ENCODE data around the gene FYCO1. TPM values are rescaled to one million over a fixed set of nuclear protein-coding genes. Genes with fewer than 3 reads are reported as not detected.

Gene FYCO1
- total and polyA plus RNA-seq, 10 of the 15 experiments (the other 5 are each of a cell fraction or from before 2014, with no cell fraction given): 1.5 to 8.4 (median 6.5) TPM

DNA sequence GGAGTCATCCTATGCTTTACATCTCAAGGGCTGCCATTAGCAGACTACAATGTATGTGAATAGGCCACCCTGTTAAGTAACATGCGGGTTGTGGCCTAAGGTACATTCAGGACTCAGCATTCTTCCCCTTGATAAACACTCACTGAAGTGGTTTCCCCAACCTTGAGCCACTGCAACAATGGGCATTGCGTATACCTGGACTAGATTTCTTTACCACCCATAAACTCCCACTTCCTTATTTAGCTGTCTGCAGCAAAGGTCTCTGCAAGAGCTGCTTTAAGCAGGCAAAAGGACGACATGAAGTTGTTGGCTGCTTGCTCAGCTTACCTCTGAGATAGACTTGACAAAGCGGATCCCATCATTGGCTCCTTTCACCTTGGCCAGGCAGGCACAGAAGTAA is 16.2 kb downstream of the FYCO1 start:
- H3K4me1 ChIP-seq (ENCODE audit: control insufficient read depth, insufficient read depth, low read length): peaks cover 7% of the 10 kb centered on the region
- intact Hi-C loops (cut with micrococcal nuclease; ENCODE audit: unreplicated experiment): no loop called here

More for the DNA sequence above, 16.2 kb downstream of the FYCO1 start:
- ChIA-PET RAD21 (ENCODE audit: unreplicated experiment) (interaction anchor here (0.8 to 2.3 kb wide), 6 partner anchors 13 to 98 kb away, joined by 3 to 7 read pairs (median 6); no protein-coding TSS in a partner anchor), SMC1A (ENCODE audit: uncharacterized antibody, unreplicated experiment) (interaction anchor here (1.2 to 3.1 kb wide), 4 partner anchors 11 to 81 kb away, joined by 3 to 13 read pairs (median 10); no protein-coding TSS in a partner anchor), CTCF (interaction anchor here (3.8 kb wide), 1 partner anchor 98 kb away, joined by 17 read pairs; no protein-coding TSS in a partner anchor), POLR2A (interaction anchor here (0.8 to 0.9 kb wide), 2 partner anchors 13 to 17 kb away, joined by 3 to 4 read pairs; no protein-coding TSS in a partner anchor)
- 75% methylated on average over 4 of the region's 4 CpGs for WGBS (ENCODE audit: insufficient coverage, insufficient replicate concordance, low lambda C conversion rate, missing lambda C conversion rate)
- DNase-seq (ENCODE audit: low read depth, low spot score) (no peak), ATAC-seq (peak; percentile 71), FAIRE-seq (peak; percentile 38)
- Histone ChIP-seq H3K9me3 (replicated peaks; ENCODE audit: control insufficient read depth, insufficient read depth, low read length) (no peaks in the 10 kb centered on the region), H3K4me2 (ENCODE audit: control insufficient read depth, insufficient read depth) (no peak overlapping the region), H3K4me3 (no peak overlapping the region), H3K9ac (ENCODE audit: control insufficient read depth, insufficient read depth, low read length) (no peak overlapping the region), H3K27ac (ENCODE audit: control insufficient read depth, insufficient read depth) (no peak overlapping the region), H3K36me3 (ENCODE audit: control insufficient read depth in 2 of 2, insufficient read depth in 2 of 2, low read length in 1 of 2) (peaks cover 9 to 22% of the 10 kb centered on the region in 2 experiments), H4K20me1 (ENCODE audit: control insufficient read depth, insufficient read depth) (no peaks in the 10 kb centered on the region), H3K27me3 (replicated peaks in 1 of 2; ENCODE audit: control insufficient read depth in 2 of 2, insufficient read depth in 2 of 2, low read length in 1 of 2) (no peaks in the 10 kb centered on the region), H3K79me2 (ENCODE audit: control insufficient read depth, insufficient read depth, low read length) (no peaks in the 10 kb centered on the region), H2AFZ (ENCODE audit: control insufficient read depth, low read depth, low read length) (no peak overlapping the region)
- no TSS peak for BruUV-seq (replicated peaks)
- in situ Hi-C loops (cut with MboI): no loop called here
- TF ChIP-seq, protein P1, sequence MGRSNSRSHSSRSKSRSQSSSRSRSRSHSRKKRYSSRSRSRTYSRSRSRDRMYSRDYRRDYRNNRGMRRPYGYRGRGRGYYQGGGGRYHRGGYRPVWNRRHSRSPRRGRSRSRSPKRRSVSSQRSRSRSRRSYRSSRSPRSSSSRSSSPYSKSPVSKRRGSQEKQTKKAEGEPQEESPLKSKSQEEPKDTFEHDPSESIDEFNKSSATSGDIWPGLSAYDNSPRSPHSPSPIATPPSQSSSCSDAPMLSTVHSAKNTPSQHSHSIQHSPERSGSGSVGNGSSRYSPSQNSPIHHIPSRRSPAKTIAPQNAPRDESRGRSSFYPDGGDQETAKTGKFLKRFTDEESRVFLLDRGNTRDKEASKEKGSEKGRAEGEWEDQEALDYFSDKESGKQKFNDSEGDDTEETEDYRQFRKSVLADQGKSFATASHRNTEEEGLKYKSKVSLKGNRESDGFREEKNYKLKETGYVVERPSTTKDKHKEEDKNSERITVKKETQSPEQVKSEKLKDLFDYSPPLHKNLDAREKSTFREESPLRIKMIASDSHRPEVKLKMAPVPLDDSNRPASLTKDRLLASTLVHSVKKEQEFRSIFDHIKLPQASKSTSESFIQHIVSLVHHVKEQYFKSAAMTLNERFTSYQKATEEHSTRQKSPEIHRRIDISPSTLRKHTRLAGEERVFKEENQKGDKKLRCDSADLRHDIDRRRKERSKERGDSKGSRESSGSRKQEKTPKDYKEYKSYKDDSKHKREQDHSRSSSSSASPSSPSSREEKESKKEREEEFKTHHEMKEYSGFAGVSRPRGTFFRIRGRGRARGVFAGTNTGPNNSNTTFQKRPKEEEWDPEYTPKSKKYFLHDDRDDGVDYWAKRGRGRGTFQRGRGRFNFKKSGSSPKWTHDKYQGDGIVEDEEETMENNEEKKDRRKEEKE (IDR thresholded peaks at IDR 0.05): no peak
- TF ChIP-seq IKZF2 (IDR thresholded peaks at IDR 0.05): peak in 1 of 2 experiments; percentile 11; a peak in 2 of 4 replicates
- TF ChIP-seq, protein P2, sequence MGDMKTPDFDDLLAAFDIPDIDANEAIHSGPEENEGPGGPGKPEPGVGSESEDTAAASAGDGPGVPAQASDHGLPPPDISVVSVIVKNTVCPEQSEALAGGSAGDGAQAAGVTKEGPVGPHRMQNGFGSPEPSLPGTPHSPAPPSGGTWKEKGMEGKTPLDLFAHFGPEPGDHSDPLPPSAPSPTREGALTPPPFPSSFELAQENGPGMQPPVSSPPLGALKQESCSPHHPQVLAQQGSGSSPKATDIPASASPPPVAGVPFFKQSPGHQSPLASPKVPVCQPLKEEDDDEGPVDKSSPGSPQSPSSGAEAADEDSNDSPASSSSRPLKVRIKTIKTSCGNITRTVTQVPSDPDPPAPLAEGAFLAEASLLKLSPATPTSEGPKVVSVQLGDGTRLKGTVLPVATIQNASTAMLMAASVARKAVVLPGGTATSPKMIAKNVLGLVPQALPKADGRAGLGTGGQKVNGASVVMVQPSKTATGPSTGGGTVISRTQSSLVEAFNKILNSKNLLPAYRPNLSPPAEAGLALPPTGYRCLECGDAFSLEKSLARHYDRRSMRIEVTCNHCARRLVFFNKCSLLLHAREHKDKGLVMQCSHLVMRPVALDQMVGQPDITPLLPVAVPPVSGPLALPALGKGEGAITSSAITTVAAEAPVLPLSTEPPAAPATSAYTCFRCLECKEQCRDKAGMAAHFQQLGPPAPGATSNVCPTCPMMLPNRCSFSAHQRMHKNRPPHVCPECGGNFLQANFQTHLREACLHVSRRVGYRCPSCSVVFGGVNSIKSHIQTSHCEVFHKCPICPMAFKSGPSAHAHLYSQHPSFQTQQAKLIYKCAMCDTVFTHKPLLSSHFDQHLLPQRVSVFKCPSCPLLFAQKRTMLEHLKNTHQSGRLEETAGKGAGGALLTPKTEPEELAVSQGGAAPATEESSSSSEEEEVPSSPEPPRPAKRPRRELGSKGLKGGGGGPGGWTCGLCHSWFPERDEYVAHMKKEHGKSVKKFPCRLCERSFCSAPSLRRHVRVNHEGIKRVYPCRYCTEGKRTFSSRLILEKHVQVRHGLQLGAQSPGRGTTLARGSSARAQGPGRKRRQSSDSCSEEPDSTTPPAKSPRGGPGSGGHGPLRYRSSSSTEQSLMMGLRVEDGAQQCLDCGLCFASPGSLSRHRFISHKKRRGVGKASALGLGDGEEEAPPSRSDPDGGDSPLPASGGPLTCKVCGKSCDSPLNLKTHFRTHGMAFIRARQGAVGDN (IDR thresholded peaks at IDR 0.05): no peak
- peak; percentile 95 for TF ChIP-seq SPI1 (IDR thresholded peaks at IDR 0.05; ENCODE audit: borderline replicate concordance, insufficient read depth, low read depth, low read length)
- peak; percentile 60 for TF ChIP-seq RUNX3 (IDR thresholded peaks at IDR 0.05; ENCODE audit: low read length)

Measured in GM12878 (cell line).